ENCODE results near the gene PCNX3. TPM values are rescaled to one million over a fixed set of nuclear protein-coding genes. Genes with fewer than 3 reads are reported as not detected.

The PCNX3 gene
- total RNA-seq, 1 donor: 27.9 TPM

DNA sequence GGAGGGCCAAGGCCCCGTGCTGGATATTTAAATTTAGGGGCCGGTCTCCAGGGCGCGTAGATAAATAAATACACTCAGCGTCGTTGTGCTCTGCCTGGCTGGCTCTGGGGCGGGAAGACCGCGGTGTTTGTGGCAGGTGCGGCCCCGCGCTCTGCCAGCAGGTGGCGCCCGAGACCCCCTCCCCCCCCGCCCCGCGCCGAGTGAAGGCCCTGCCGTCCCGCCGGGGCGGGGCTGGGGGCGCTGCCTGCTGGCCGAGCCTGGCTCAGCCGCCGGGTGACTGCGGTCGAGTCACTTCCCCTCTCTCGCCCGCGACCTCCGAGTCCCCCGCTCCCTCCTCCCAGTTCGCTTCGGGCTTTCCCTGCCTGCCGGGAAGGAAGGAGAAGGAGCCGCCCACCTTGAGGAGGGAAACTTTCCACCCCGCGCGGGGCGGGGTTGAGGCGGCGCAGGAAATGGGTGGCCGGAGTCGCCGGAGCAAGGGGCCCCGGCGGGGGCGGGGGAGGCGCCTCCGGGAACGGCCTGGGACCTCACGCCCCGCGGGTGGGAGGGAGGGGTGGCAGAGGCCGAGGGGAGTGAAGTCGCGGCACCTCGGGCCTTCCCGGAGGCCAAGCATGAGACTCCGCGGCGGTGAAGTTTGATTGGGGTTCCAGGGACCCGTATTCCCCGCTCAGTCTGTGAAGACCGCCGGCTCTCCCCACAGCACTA lies 41.3 kb upstream of the PCNX3 start:
- peak overlapping the region; percentile 9 for H3K27ac ChIP-seq (ENCODE audit: low read depth, low read length)
- no peak overlapping the region for H2AFZ ChIP-seq (ENCODE audit: low read length)
- peak overlapping the region; percentile 98 for H3K4me3 ChIP-seq (ENCODE audit: insufficient read depth, low read length)
- H3K4me2 ChIP-seq (ENCODE audit: insufficient read depth, low read length): peak overlapping the region; percentile 95
- peak; percentile 100 for DNase-seq (ENCODE audit: insufficient read length, low spot score, missing footprints)
- peaks cover 9% of the 10 kb centered on the region for H3K36me3 ChIP-seq (ENCODE audit: insufficient read depth, low read length)
- no peaks in the 10 kb centered on the region for H3K9me3 ChIP-seq (ENCODE audit: low read depth, low read length)
- peaks cover 27% of the 10 kb centered on the region for H4K20me1 ChIP-seq (ENCODE audit: insufficient read depth, low read length)
- peaks cover 68% of the 10 kb centered on the region for H3K79me2 ChIP-seq (ENCODE audit: insufficient read depth, low read length)
- H3K4me1 ChIP-seq (ENCODE audit: insufficient read depth, low read length): peaks cover 60% of the 10 kb centered on the region
- TF ChIP-seq CTCF (IDR thresholded peaks at IDR 0.05; ENCODE audit: extremely low read depth, low read depth, low read length): peak; percentile 62
- H3K27me3 ChIP-seq (ENCODE audit: insufficient read depth, low read length): no peaks in the 10 kb centered on the region

DNA sequence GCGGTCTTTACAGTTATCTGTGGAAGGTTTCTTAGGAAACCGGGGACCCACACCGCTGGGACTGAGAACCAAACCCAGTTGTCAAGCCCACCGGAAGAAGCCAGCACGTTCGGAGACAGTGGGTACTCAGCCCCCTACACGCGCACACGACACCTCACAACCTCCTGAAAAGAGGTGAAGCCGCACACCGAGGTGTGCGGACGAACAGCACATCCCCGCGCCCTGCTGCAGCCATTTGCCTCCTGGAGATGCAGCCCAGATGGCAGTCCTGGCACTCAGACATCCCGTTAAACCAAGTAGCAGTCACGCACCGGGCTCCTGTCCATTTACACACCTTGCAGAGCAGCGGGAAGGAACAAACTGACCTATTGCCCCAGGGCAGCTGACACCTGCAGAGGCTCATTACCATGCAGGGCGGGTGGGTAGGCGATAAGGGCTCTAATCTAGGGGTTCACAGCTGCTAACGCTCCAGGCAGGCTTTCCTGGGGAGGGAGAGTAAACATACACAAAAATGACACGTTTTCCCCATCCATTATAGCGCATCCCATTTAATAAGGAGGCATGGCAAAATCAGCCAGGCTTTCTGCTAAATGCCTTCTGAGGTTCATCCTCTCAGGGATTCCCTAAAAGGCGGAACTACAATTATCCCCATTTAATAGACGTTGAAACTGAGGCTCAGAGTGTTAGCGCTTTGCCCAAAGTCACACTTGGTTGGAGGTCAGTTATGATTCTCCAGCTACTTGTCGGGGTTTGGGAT lies 40.6 kb upstream of the PCNX3 start:
- DNase-seq (ENCODE audit: insufficient read length, low spot score, missing footprints): peak; percentile 95
- no peaks in the 10 kb centered on the region for H3K27me3 ChIP-seq (ENCODE audit: insufficient read depth, low read length)
- H4K20me1 ChIP-seq (ENCODE audit: insufficient read depth, low read length): peaks cover 29% of the 10 kb centered on the region
- peaks cover 55% of the 10 kb centered on the region for H3K4me1 ChIP-seq (ENCODE audit: insufficient read depth, low read length)
- TF ChIP-seq CTCF (IDR thresholded peaks at IDR 0.05; ENCODE audit: extremely low read depth, low read depth, low read length): no peak
- H3K79me2 ChIP-seq (ENCODE audit: insufficient read depth, low read length): peaks cover 65% of the 10 kb centered on the region
- H3K4me2 ChIP-seq (ENCODE audit: insufficient read depth, low read length): peak overlapping the region; percentile 82
- peak overlapping the region; percentile 77 for H3K4me3 ChIP-seq (ENCODE audit: insufficient read depth, low read length)
- H3K27ac ChIP-seq (ENCODE audit: low read depth, low read length): peak overlapping the region; percentile 9
- no peaks in the 10 kb centered on the region for H3K9me3 ChIP-seq (ENCODE audit: low read depth, low read length)
- H3K36me3 ChIP-seq (ENCODE audit: insufficient read depth, low read length): peaks cover 16% of the 10 kb centered on the region
- H2AFZ ChIP-seq (ENCODE audit: low read length): no peak overlapping the region

DNA sequence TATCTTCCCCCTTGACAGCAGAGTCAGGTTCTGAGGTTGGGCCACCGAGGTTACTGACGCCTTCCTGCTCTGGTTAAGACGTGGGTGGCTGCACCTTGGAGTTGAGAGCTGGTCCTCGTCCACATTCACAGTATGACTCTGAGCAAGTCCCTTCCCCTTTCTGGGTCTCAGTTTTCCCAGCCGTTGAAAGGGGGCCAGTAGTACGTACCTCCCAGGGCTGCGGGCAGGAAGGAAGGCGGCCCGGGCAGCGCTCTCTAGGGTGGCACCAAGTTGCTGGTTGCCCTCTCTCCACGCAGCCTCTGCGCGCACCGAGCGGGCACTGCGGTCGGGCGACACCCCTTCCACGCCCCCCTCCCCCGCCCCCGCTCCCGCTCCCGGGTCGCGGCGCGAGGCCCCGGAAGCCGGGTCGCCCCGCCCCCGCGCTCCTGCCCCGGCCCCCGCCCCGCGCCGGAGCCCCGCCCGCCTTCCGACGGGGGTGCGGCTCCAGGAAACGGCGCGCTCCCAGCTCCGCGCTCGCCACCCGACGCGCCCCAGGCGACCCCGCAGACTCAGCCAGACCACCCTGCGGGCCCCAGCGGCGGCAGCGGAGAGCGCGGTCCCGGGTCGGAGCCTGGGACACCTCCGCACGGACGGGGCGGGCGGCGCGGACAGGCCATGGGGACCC lies 39.9 kb upstream of the PCNX3 start, which contains the start of gene EHBP1L1:
TSS of gene EHBP1L1 (plus strand) at position 486 of the 664 bp plus-strand sequence. CDS start 250 bp downstream, outside the sequence.
- Histone ChIP-seq H4K20me1 (ENCODE audit: insufficient read depth, low read length) (peaks cover 34% of the 10 kb centered on the region), H3K27me3 (ENCODE audit: insufficient read depth, low read length) (no peaks in the 10 kb centered on the region), H3K4me2 (ENCODE audit: insufficient read depth, low read length) (peak within 1 kb of the TSS; percentile 91), H2AFZ (ENCODE audit: low read length) (no peak within 1 kb of the TSS), H3K9me3 (ENCODE audit: low read depth, low read length) (no peaks in the 10 kb centered on the region), H3K27ac (ENCODE audit: low read depth, low read length) (peak within 1 kb of the TSS; percentile 81), H3K4me3 (ENCODE audit: insufficient read depth, low read length) (peak within 1 kb of the TSS; percentile 77), H3K4me1 (ENCODE audit: insufficient read depth, low read length) (peaks cover 55% of the 10 kb centered on the region), H3K36me3 (ENCODE audit: insufficient read depth, low read length) (peaks cover 23% of the 10 kb centered on the region), H3K79me2 (ENCODE audit: insufficient read depth, low read length) (peaks cover 61% of the 10 kb centered on the region)
- peak; percentile 98 for DNase-seq (ENCODE audit: insufficient read length, low spot score, missing footprints)
- TF ChIP-seq CTCF (IDR thresholded peaks at IDR 0.05; ENCODE audit: extremely low read depth, low read depth, low read length): no peak
